ENCODE results near the gene AHNAK2.

AHNAK2 gene

DNA sequence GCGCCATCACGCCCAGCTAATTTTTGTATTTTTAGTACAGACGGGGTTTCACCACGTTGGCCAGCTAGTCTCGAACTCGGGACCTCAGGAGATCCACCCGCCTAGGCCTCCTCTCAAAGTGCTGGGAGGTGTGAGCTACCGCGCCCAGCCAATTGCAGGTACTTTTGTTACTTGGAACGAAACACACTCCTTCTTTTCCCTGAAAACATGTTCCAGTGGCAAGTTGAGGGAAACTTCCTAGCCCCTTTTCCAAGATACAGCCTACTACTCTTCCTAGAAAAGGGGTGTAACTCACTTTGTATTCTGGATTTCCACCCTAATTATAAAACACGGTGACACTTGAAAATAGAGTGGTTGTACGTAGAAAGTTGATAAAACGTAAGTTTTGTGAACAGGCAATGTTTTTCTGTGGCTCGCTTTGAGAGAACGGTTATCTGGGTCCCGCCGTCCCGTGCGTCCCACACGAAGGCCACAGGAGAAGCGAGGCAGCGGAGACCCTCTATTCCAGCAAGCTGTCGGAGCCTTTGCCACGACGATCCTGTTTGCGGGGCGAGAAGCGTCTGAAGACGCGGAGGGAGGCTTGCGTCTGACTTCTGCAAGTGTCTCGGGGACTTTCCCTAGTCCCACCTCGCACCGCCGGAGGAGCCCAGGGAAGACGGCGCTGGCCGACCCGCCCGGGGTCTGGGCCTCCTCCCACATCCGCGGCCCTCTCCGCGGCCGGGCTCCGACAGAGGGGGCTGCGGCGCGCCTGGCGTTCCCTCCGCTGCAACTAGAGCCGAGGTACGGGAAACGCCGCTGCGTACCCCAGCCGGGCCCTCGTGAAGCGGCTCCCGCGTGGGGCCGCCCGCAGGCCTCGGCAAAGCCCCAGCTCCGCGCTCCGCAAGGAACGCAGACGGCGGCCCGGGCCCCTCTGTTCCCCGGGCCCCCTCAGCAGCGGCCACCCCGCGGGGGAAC lies 42.0 kb upstream of the AHNAK2 start:
- H3K27ac ChIP-seq: peak overlapping the region; percentile 61 to 73
- no peaks in the 10 kb centered on the region for H3K36me3 ChIP-seq
- H3K4me1 ChIP-seq: peaks cover 0 to 34% (median 26%) of the 10 kb centered on the region in 4 donors
- peak in 1 of 2 experiments; percentile 15 for TF ChIP-seq CTCF (IDR thresholded peaks at IDR 0.05)
- intact Hi-C loops (cut with DNase I; ENCODE audit: low total_unique reads): loop anchor here (5.0 kb wide), 1 partner anchor 43 kb away; the partner anchor contains the start of gene AHNAK2
- no peaks in the 10 kb centered on the region for H3K27me3 ChIP-seq
- H3K9me3 ChIP-seq: no peaks in the 10 kb centered on the region
- DNase-seq: no peak
- H3K4me3 ChIP-seq: peak overlapping the region; percentile 90 to 94

DNA sequence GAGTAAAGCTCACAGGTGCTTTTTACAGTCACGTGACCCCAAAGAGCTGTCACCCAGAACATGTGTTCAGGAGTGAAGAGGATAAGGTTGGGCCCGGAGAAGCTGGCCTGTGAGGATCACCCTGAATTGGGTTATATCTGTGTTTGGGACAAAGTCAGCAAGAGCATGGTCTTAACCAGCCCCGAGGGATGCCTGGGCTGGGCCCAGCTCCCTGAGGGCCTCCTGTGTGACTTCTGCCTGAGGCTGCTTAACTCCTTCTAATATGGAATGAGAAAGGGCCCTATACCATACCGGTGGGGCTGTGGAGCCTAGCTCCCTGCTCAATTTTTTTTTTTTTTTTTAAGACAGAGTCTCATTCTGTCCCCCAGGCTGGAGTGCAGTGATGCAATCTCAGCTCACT lies 40.2 kb upstream of the AHNAK2 start:
- Histone ChIP-seq H3K27ac (no peak overlapping the region), H3K9me3 (no peaks in the 10 kb centered on the region), H3K27me3 (no peaks in the 10 kb centered on the region), H3K4me3 (no peak overlapping the region), H3K36me3 (no peaks in the 10 kb centered on the region), H3K4me1 (peaks cover 0 to 36% (median 30%) of the 10 kb centered on the region in 4 donors)
- no peak for TF ChIP-seq CTCF (IDR thresholded peaks at IDR 0.05)
- intact Hi-C loops (cut with DNase I; ENCODE audit: low total_unique reads): no loop called here
- DNase-seq: no peak

GRCh38 chr14:105015905-105016304 lies 37.7 kb upstream of the AHNAK2 start:
- H3K27ac ChIP-seq: no peak overlapping the region
- no peak for DNase-seq
- no peaks in the 10 kb centered on the region for H3K9me3 ChIP-seq
- TF ChIP-seq CTCF (IDR thresholded peaks at IDR 0.05): no peak
- no peaks in the 10 kb centered on the region for H3K27me3 ChIP-seq
- peaks cover 0 to 9% (median 8%) of the 10 kb centered on the region in 3 donors for H3K36me3 ChIP-seq
- intact Hi-C loops (cut with DNase I; ENCODE audit: low total_unique reads): no loop called here
- peaks cover 0 to 47% (median 36%) of the 10 kb centered on the region in 4 donors for H3K4me1 ChIP-seq
- no peak overlapping the region for H3K4me3 ChIP-seq

GRCh38 chr14:105015242-105015641 lies 37.1 kb upstream of the AHNAK2 start:
- no peak for DNase-seq
- Histone ChIP-seq H3K4me3 (no peak overlapping the region), H3K9me3 (no peaks in the 10 kb centered on the region), H3K27ac (no peak overlapping the region), H3K27me3 (no peaks in the 10 kb centered on the region), H3K36me3 (peaks cover 0 to 15% (median 12%) of the 10 kb centered on the region in 3 donors), H3K4me1 (peaks cover 0 to 43% (median 33%) of the 10 kb centered on the region in 4 donors)
- TF ChIP-seq CTCF (IDR thresholded peaks at IDR 0.05): no peak
- intact Hi-C loops (cut with DNase I; ENCODE audit: low total_unique reads): no loop called here

GRCh38 chr14:105014631-105015030 lies 36.5 kb upstream of the AHNAK2 start:
- no peak overlapping the region for H3K4me3 ChIP-seq
- H3K27ac ChIP-seq: no peak overlapping the region
- H3K27me3 ChIP-seq: no peaks in the 10 kb centered on the region
- no peak for DNase-seq
- H3K4me1 ChIP-seq: peaks cover 0 to 37% (median 26%) of the 10 kb centered on the region in 4 donors
- TF ChIP-seq CTCF (IDR thresholded peaks at IDR 0.05): no peak
- peaks cover 0 to 21% (median 12%) of the 10 kb centered on the region in 3 donors for H3K36me3 ChIP-seq
- H3K9me3 ChIP-seq: no peaks in the 10 kb centered on the region
- intact Hi-C loops (cut with DNase I; ENCODE audit: low total_unique reads): no loop called here
